Measurements from ENCODE around the gene MSMO1.

MSMO1 gene

GRCh38 chr4:165364452-165365080 is 37.1 kb downstream of the MSMO1 start:
- no peak for DNase-seq

DNA sequence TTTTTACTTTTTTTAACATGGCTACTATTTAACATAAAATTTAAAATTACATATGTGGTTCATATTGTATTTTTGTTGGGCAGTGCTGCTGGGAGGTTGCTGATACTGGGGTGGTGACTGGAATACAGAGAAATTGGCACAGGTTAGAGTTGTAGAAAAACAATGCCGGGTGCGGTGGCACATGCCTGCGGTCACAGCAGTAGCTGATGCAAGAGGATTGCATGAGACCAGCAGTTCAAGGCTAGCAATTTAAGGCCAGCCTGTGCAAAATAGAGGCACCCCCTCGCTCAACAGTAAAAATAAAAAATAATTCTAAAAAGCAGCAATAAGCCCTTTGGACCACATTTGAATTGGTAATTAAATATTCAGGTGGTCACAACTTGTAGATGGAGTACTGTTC is 39.6 kb downstream of the MSMO1 start:
- no peak for DNase-seq

DNA sequence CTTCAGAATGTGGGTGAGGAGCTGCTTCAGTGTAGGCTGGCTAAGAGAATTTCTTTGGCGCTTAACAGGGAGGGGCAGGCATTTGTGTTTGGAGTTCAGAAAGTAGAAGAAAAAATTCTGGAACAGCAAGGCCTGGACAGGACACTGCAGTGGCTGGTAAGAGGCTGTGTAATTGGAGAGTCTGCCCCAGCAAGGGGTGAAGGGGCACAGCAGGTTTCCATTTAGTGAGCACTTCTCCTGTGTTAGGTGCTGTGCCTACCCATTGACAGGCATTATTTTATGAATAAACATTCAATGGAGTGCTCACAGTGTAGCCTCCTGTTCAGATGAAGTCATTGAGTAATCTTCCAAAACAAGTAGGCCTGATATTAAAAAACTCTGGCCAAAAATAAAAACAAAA is 40.6 kb downstream of the MSMO1 start:
- peak; percentile 31 for DNase-seq

GRCh38 chr4:165368567-165368966 is 41.1 kb downstream of the MSMO1 start:
- no peak for DNase-seq

DNA sequence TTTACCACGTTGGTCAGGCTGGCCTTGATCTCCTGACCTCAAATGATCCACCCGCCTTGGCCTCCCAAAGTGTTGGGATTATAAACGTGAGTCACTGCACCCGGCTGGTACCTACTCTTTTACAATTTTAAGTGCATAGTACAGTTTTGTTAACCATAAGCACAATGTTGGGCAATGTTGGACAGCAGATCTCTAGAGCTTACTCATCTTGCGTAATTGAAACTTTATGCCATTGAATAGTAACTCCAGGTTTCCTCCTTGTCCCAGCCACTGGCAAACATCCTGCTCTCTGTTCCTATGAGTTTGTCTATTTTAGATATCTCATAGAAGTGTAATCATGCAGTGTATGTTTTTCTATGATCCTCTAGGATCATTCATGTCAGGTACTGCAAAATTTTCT is 42.1 kb downstream of the MSMO1 start:
- no peak for DNase-seq

- DNase-seq, result no peak
These were observed 43.1 kb downstream of the MSMO1 start for GRCh38 chr4:165370530-165370929.

DNA sequence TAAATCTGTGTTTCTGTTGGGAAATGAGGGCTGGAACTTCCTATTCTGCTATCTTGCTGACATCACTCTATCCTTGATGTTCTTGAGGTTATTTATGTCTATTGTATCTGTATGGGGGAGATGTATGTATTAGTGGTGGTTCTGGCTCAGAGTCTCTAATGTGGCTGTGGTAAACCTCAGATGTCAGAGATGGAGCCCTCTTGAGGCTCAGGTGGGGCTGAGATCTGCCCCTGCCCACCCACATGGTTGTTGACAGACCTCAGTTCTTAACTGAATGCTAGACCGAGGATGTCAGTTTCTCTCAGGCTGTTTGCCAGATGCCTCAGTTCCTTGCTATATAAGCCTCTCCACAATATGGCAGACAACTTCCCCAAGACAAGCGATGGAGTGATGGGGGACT is 48.0 kb downstream of the MSMO1 start:
- DNase-seq, result no peak

DNA sequence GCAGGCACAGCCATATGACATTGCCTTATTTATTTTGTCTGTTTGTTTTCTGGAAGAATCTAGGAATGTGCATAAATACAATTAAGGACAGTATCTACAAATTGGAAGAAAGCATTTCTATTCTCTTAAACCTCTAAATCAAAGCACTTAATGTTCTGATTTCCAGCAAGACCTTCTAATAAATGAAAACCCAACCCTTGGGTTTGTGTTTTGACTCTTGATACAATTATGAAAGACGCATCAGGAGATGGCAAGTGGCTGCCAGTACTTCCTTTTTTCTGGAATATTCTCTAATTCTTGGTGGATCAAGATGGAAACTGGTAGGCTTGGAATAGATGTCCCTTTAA is 50.9 kb downstream of the MSMO1 start:
- no peak for DNase-seq

DNA sequence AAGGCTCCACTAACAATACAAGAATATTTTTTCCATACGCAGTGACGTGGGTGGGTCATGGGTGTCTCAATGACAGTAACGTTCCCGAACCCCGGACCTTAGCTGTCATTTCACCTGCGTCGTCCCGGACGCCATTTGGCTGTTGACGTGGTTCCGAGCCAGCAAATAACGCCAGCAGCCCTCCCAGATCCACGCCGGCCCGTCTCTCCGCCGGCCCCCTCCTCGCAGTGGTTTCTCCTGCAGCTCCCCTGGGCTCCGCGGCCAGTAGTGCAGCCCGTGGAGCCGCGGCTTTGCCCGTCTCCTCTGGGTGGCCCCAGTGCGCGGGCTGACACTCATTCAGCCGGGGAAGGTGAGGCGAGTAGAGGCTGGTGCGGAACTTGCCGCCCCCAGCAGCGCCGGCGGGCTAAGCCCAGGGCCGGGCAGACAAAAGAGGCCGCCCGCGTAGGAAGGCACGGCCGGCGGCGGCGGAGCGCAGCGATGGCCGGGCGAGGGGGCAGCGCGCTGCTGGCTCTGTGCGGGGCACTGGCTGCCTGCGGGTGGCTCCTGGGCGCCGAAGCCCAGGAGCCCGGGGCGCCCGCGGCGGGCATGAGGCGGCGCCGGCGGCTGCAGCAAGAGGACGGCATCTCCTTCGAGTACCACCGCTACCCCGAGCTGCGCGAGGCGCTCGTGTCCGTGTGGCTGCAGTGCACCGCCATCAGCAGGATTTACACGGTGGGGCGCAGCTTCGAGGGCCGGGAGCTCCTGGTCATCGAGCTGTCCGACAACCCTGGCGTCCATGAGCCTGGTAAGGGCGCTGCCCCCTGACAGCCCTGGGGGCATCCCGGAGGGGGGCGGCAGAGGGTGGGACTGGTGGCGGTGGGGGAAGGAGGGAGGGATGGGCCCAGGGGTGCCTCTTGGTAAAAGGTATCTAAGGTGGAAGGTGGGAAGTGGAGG is 51.5 kb downstream of the MSMO1 start, which contains the start of gene CPE:
CPE (plus strand) TSS at position 264 of the 933 bp plus-strand sequence; CDS start at position 478, 214 bp downstream.
- peak; percentile 90 for DNase-seq

DNA sequence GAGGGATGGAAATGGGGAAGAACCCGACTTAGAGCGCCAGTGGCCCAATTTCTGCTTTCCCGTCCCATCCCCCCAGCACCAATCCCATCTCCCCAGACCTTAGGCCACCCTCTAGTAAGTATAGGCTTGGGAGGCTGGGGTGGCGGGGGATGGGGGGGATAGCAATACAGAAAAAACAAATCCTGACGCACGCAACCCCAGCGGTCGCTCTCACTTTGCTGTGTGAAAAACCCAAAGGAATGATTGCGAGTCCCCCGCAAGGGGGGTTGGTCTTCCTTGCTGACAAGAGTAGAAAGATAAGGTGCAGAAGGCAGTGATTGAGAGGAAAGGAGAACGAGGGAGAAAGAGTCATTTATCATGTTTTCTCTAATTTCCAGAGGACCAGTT is 52.2 kb downstream of the MSMO1 start:
- peak; percentile 54 for DNase-seq

DNA sequence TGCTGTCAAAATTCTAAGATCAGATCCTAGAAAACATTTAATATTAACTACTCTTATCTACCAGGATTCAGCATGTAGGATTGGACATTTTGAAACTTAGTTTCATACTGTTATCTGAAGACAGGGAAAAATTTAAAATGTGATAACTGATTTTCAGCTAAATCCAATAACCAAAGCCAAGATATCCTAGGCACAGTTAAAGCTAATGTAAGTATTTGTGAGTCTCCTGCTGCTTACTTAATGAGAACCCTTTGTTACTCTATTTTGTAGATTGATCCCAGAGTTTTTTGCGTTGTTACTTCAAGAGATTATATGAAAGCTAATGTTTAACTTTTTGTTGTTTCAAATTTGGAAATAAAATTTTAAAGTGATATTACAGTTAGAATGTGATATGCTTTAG is 53.3 kb downstream of the MSMO1 start:
- DNase-seq, result no peak

GRCh38 chr4:165381821-165382373 is 54.4 kb downstream of the MSMO1 start:
- no peak for DNase-seq

DNA sequence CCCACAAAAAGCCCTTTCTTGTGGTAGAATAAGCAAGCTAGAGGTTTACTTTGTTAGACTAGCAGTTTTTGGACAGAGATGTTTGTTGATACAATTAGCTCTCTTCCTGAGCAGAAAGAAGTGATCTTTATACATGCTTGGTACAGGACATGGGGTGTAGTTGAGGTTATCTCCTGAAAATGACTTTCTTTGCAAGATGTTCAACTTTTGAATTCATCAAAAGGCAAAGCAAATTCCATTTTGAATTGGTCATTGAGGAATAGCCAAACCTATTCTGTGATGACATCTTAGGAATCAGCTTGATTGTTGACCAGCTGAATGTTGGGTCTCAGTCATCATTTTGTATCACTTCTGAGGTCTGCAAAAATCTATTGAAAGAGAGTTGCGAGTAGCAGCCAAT is 55.2 kb downstream of the MSMO1 start:
- DNase-seq, result no peak

DNA sequence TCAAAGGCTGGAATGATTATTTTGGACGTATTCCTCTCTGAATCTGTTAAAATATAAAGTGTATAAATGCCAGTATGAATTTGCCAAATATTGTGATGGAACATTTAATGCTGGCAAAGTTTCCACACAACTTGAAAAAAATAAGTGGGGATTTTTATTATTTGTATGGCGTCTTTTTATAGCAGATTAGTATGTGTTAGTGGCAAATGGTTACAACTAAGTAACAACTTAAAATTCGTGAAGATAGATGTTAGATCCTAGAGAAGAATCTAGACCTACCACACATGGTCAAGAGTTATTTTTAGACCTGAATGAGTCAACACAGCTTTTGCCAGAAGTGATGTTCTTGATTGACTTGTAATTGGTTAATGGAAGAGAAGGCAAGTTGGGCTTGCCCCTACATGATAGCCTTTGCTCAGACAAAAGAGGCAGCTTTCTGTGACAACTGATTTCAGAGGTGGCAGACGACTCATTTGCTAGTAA is 56.2 kb downstream of the MSMO1 start:
- peak; percentile 61 for DNase-seq

DNA sequence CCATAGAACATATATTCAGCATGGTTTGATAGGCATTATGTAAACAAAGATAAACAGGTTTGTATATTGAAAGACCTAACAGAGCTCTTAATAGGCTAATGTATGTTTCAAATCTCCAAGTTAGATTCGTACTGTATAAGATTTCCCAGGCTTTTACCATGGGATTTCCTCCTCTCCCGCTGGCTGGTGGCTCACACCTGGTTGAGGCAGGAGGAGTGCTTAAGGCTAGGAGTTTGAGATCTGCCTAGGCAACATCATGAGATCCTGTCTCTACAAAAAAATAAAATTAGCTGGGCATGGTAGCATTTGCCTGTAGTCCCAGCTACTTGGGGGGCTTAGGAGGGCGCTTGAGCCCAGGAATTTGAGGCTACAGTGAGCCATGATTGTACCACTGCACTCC is 56.7 kb downstream of the MSMO1 start:
- no peak for DNase-seq

DNA sequence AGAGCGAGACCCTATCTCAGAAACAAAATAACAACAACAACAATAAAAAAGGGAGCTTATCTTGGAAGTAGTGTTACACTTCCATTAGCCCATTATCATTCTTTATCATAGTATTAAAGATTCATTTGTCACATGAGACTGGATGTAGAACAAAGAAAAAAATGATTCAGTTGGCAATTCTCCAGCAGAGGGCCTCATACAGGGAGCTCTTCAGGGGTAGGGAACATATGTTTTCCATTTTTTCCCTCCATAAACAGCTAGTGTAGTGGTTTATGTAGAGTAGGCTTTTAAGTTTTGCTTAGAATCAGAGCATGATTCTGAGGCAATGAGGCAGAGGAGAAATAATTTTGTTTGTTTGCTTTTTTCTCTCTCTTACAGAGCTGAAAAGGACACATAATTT is 57.1 kb downstream of the MSMO1 start:
- DNase-seq, result peak; percentile 26

- DNase-seq, result no peak
These were observed 57.7 kb downstream of the MSMO1 start for GRCh38 chr4:165385126-165385525.

- DNase-seq, result no peak
These were observed 58.9 kb downstream of the MSMO1 start for GRCh38 chr4:165386328-165386727.

GRCh38 chr4:165388756-165389155 is 61.3 kb downstream of the MSMO1 start:
- DNase-seq, result no peak
